GM18907 (cell line): ENCODE data around the gene GATB.

ENCODE experiments used
- ATAC-seq: cut with Tn5 transposase; IDR thresholded peaks from one replicate; pipeline ENCODE4 v1.9.1; 2021; ENCODE audit warnings: mild to moderate bottlenecking, moderate library complexity; ENCODE audit not compliant: unreplicated experiment

Gene GATB

DNA sequence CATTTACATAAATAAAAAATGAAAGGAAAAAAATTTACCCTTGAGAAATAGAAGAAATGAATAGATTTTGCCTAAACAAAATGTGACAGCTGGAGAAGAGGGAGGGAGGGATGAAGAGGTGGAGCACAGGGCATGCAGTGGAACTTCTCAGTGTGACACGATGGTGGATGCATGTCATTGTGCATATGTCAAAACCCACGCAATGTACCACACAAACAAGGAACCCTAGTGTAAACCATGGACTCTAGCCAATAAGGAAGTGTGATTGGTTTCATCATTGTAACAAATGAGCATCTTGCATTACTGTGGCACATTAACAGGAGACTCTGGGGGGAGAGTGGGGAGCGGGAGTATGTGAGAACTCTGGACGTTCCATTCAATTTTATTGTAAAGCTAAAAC lies 58.6 kb downstream of the GATB start:
- ATAC-seq, result no peak

- no peak for ATAC-seq
These were observed 60.1 kb downstream of the GATB start for GRCh38 chr4:151700566-151701316.

GRCh38 chr4:151698213-151698612 lies 62.6 kb downstream of the GATB start:
- ATAC-seq, result no peak

DNA sequence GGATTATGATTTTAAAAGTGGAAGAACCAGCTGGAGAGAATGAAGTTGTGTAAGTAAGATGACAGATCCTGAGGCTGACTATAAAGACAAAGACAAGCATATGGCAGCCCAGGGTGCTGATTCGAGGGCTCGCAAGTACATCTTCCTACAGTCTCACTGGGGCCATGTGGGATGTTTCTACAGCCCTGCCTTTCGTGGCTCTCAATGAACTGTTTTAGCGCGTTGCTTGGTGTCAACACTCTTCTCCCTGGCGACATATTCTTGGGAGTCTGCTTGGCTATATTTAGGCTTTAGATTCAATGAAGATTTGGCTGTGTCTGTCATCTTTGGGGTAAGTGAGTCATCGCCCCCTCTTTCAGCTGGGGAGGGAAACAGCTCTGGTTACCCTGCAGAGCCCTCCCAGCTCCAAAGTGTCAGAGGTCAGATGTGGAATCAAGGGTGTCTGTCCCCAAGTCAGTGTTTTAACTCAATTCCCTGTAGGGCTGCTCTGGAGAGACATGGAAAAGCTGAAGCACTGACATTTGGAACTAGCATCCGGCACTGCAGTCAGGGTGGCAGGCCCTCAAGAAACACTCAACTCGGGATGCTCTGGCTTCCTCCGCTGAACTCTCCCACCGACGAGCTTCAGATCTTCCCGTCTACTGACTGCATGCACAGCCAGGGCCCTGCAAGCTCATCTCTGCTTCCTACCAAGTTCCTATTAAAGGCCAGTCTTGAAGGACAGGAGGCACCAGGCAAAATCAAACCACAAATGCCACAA lies 65.7 kb downstream of the GATB start:
- ATAC-seq, result no peak

GRCh38 chr4:151692821-151693673 lies 67.8 kb downstream of the GATB start:
- ATAC-seq, result no peak

GRCh38 chr4:151692443-151692782 lies 68.4 kb downstream of the GATB start:
- no peak for ATAC-seq

GRCh38 chr4:151691639-151692442 lies 69.0 kb downstream of the GATB start:
- ATAC-seq, result no peak

DNA sequence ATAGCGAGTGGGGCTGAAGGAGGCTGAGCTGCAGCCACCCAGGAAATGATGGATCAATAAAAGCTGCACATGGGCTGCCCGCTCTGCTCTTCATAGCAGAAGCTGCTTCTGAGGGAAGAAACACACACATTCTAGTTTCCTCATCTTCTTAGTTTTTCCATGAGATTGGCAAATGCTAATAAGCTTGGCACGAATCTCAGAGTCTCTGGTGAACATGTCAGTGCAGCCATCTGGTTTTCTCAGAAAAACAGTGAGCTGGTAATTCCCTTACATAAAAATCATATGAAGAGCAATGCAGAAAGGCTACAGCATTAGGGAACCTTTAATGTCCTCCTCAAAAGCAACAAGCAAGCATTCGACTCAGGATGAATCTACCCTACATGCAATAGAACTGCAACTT lies 69.9 kb downstream of the GATB start:
- no peak for ATAC-seq

DNA sequence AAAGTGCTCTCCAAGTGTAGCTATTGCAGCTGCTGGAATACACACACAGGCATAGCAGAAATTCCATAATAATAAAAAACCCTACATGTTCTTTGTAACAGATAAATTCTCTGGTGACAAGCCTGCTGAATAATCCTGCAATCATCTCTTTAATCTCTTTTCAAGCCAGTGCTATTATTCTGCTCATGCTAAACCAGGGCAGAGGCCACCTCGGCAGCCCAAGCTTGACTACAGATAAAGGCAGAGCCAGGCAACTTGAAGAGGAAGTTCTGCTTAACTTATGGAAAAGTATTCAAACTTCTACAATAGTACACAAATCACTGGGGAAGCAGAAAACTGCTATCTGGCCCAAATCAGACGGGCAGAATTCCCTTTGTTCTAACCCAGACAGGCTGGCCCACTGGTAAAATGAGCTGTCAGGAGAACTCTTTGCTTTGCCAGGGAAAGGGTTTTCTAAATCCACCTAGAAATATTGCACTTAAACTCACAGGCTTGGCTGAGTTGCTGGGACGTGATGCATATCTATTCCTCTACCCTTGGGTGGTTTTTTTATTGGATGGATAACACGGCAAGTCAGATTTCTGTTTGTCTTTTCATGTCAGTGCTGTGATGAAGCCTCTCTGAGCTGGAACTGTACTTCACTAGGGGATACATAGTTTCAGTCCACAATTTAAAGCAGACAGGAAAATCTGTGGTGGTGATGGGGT lies 70.5 kb downstream of the GATB start:
- ATAC-seq, result no peak

DNA sequence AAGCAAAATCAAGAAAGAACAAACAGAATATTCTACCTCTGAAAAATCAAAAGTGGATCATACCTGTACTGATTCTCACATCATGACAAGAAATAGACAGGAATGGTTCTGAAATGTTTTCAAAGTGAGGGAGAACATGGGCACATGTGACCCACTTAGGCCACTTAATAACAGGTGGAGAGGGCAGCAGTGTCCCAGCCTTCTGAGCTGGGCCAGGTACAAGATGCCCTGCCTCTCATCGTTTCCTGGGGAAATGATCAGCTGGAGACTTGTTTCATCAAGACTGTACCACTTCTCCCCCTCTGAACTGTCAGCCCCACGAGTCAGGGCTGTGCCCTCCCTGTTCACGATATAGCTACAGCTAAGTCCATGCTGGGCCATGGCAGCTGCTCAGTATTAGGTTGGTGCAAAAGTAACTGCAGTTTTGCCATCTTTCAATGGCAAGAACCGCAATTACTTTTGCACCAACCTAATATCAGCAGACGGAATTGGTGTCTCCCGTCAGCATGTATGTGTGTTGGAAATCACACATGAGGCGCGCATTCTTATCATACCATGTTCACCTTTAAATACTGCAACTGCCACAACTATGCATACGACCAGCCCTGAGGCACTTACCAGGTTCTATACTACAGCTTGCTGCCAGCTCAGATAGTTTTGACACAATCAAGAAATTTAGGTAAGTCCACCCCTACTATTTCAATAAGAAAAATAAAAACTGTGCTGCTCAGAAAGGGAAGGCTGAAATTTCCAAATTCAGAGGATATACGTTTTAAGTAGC lies 71.4 kb downstream of the GATB start:
- ATAC-seq, result no peak

- ATAC-seq, result no peak
These were observed 72.1 kb downstream of the GATB start for GRCh38 chr4:151688785-151689043.

DNA sequence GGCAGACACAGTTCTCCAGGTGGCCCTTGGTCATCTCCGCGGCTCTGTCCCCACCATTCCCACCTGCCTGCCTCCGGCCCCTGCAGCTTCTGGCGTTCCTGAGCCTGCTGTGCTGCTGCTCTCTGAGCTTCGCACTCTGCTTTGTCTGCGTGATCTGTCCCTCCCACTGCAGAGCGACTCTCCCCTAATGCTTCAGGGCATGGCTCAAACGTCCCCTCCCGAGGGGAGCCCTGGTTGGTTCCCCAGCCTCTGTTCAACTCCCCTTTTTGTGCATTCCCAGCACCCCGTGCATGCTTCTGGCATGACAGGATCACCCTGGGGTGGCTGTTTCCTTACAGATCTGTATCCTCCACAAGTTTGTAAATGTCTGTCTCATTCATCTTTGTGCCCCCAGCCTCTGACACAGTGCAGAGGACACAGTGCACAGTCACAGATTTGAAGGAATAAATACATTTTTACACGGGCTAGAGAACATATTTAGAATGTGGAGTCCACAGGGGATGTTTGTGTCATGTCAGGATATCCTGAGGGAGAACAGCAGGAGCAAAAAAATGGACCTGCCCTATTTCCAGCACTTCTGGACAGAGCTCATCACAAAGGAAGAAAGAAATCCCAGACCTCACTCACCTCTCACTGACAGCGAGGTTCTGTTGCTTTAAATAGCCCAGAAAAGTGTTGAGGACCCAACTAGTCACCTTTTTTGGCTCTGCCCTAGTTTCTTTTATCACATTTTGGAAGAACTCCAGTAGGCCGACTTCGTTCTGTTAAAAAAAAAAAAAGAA lies 72.6 kb downstream of the GATB start:
- no peak for ATAC-seq

- no peak for ATAC-seq
These were observed 73.7 kb downstream of the GATB start for GRCh38 chr4:151687021-151687640.

DNA sequence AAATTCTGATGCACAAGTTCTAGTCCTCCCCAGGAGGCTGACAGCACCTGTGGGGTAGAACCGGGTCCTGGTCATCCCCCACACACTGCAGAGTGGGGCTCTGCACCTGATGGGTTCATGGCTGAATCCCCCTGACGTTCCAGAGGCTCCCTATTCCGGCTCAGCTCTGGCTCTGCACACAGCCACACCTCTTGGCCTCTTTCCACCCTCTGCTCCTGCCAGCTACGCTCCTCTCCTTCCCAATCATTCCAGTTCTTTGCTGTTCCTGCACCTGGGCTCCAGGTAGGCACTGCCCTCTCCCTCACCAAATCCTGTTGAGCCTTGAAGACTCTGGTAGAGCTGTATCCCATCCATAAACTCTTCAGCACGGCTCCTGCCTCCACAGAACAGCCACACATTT lies 75.5 kb downstream of the GATB start:
- no peak for ATAC-seq

- ATAC-seq, result no peak
These were observed 79.7 kb downstream of the GATB start for GRCh38 chr4:151681085-151681484.

- ATAC-seq, result no peak
These were observed 81.6 kb downstream of the GATB start for GRCh38 chr4:151679231-151679630.

- ATAC-seq, result no peak
These were observed 82.5 kb downstream of the GATB start for GRCh38 chr4:151678048-151678872.

- ATAC-seq, result no peak
These were observed 83.6 kb downstream of the GATB start for GRCh38 chr4:151677193-151677592.
